ENCODE results near the gene TREM2. TPM values are rescaled to one million over a fixed set of nuclear protein-coding genes. Genes with fewer than 3 reads are reported as not detected.

TREM2 gene
- total RNA-seq, 1 experiment from 2014 or later, result not detected

- no peaks in the 10 kb centered on the region for H3K4me1 Mint-ChIP-seq (ENCODE audit: low read depth, unreplicated experiment)
- H3K36me3 Mint-ChIP-seq (ENCODE audit: insufficient read depth, unreplicated experiment), result no peaks in the 10 kb centered on the region
- no TSS peak for BruUV-seq (replicated peaks)
- ChIA-PET POLR2A (no interaction called here), CTCF (no interaction called here)
- no peak overlapping the region for H3K4me3 Mint-ChIP-seq (ENCODE audit: unreplicated experiment)
- Histone ChIP-seq H3K36me3 (ENCODE audit: control insufficient read depth, insufficient read depth, low read length) (no peaks in the 10 kb centered on the region), H3K4me3 (ENCODE audit: low read depth, low read length) (no peak overlapping the region), H3K4me1 (no peaks in the 10 kb centered on the region), H3K9me3 (peaks cover 5% of the 10 kb centered on the region; the same call in 1 of the 2 replicates), H3K27me3 (replicated peaks; ENCODE audit: control insufficient read depth, insufficient read depth, low read length) (no peaks in the 10 kb centered on the region)
- H3K9me3 Mint-ChIP-seq (ENCODE audit: unreplicated experiment), result no peaks in the 10 kb centered on the region
- no peak overlapping the region for H3K27ac Mint-ChIP-seq (ENCODE audit: unreplicated experiment)
- TF ChIP-seq CTCF (IDR thresholded peaks at IDR 0.05; ENCODE audit: insufficient read depth in 1 of 2, low read depth in 1 of 2, low read length in 1 of 2, severe bottlenecking in 1 of 2, unreplicated experiment in 1 of 2), result no peak
- peaks cover 4% of the 10 kb centered on the region for H3K27me3 Mint-ChIP-seq (ENCODE audit: insufficient read depth, unreplicated experiment)
- DNase-seq, result no peak
- intact Hi-C loops (cut with micrococcal nuclease; ENCODE audit: unreplicated experiment), result loop anchor here (10.0 kb wide), 1 partner anchor 129 kb away; no protein-coding TSS in a partner anchor
Measured at GRCh38 chr6:41186031-41186562, 23.2 kb upstream of the TREM2 start.

GRCh38 chr6:41184761-41185160, 21.8 kb upstream of the TREM2 start:
- CTCF ChIA-PET, result interaction anchor here (0.6 kb wide), 1 partner anchor 91 kb away, joined by 6 read pairs; no protein-coding TSS in a partner anchor
- intact Hi-C loops (cut with micrococcal nuclease; ENCODE audit: unreplicated experiment), result loop anchor here (5.0 to 10.0 kb wide), 2 partner anchors 112 to 130 kb away; partner anchors contain the start of genes NFYA and OARD1

More at GRCh38 chr6:41184761-41185160, 21.8 kb upstream of the TREM2 start:
- Mint-ChIP-seq H3K4me3 (ENCODE audit: unreplicated experiment) (no peak overlapping the region), H3K36me3 (ENCODE audit: insufficient read depth, unreplicated experiment) (no peaks in the 10 kb centered on the region), H3K4me1 (ENCODE audit: low read depth, unreplicated experiment) (no peaks in the 10 kb centered on the region), H3K27me3 (ENCODE audit: insufficient read depth, unreplicated experiment) (peaks cover 4% of the 10 kb centered on the region), H3K27ac (ENCODE audit: unreplicated experiment) (no peak overlapping the region), H3K9me3 (ENCODE audit: unreplicated experiment) (no peaks in the 10 kb centered on the region)
- TF ChIP-seq CTCF (IDR thresholded peaks at IDR 0.05; ENCODE audit: insufficient read depth in 1 of 2, low read depth in 1 of 2, low read length in 1 of 2, severe bottlenecking in 1 of 2, unreplicated experiment in 1 of 2), result no peak
- POLR2A ChIA-PET, result no interaction called here
- no peak overlapping the region for H3K4me3 ChIP-seq (ENCODE audit: low read depth, low read length)
- no peaks in the 10 kb centered on the region for H3K36me3 ChIP-seq (ENCODE audit: control insufficient read depth, insufficient read depth, low read length)
- no peaks in the 10 kb centered on the region for H3K9me3 ChIP-seq
- H3K27me3 ChIP-seq (replicated peaks; ENCODE audit: control insufficient read depth, insufficient read depth, low read length), result no peaks in the 10 kb centered on the region
- no peaks in the 10 kb centered on the region for H3K4me1 ChIP-seq
- no TSS peak for BruUV-seq (replicated peaks)
- DNase-seq, result no peak
